ENCODE data around the gene KNSTRN.

DNA sequence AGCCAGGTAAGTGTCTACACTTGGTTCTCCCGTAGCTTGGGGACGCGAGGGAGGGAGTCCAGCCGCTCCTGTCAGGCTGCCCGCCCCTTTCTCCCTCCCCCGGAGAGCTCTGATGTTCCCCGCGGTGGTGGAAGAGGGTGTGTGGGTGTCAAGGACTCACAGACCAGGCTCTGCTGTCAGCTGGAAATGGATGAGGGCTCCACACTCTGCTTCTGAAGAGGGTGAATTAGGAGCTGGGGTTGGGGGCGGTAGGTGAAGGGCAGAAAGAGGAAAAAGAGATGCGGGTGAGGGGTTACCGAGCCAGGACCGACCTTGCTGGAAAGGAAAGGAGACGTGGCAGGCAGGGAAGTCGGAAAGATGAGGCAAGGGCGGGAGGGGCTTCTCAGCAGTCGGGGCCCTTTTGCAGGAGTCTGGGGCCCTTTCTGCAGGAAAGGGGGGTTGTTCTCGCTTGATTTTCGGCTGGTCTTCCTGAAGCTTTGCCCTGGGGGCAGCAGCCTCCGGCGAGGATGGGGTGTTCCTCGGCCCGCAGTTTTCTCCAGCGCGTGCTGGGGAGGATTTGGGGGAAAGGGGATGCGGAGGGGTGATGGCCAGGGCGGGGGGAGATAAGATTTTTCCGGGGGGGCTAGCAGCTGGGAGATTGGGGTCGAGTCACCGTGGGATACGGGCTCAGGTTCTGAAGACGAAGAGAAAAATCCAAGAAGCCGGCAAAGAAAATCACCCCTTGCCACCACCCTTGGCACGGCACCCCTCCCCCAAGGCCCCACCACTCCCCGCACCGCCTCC, 57.6 kb downstream of the KNSTRN start:
- TF ChIP-seq, protein P1, sequence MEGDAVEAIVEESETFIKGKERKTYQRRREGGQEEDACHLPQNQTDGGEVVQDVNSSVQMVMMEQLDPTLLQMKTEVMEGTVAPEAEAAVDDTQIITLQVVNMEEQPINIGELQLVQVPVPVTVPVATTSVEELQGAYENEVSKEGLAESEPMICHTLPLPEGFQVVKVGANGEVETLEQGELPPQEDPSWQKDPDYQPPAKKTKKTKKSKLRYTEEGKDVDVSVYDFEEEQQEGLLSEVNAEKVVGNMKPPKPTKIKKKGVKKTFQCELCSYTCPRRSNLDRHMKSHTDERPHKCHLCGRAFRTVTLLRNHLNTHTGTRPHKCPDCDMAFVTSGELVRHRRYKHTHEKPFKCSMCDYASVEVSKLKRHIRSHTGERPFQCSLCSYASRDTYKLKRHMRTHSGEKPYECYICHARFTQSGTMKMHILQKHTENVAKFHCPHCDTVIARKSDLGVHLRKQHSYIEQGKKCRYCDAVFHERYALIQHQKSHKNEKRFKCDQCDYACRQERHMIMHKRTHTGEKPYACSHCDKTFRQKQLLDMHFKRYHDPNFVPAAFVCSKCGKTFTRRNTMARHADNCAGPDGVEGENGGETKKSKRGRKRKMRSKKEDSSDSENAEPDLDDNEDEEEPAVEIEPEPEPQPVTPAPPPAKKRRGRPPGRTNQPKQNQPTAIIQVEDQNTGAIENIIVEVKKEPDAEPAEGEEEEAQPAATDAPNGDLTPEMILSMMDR (IDR thresholded peaks at IDR 0.05): no peak
- no peak for TF ChIP-seq EP300 (IDR thresholded peaks at IDR 0.05)
- TF ChIP-seq POLR2A (IDR thresholded peaks at IDR 0.05): no peak
